Myocyte (in vitro differentiated cells): Measurements from ENCODE around the gene CACNA1S. TPM values are rescaled to one million over a fixed set of nuclear protein-coding genes. Genes with fewer than 3 reads are reported as not detected.

Experiments used
- DNase-seq: peaks from one replicate; pipeline ENCODE4 v3.0.0-alpha.2; 2012; ENCODE audit warnings: low read depth
- total RNA-seq: library from RNA; depleted of rRNA; stranded (reverse); fragments of >200 nt; gene quantifications from 2 replicates; pipeline ENCODE4 v1.2.3, GENCODE V29; 2014

Gene CACNA1S
- total RNA-seq, 1 donor from 2014 or later, result 57.2 TPM

GRCh38 chr1:201140235-201140940, 28.2 kb upstream of the CACNA1S start:
- no peak for DNase-seq

- DNase-seq, result no peak
Measured at GRCh38 chr1:201139756-201140155, 27.5 kb upstream of the CACNA1S start.

- DNase-seq, result no peak
Measured at GRCh38 chr1:201139306-201139705, 27.1 kb upstream of the CACNA1S start.

GRCh38 chr1:201138311-201138840, 26.1 kb upstream of the CACNA1S start:
- no peak for DNase-seq

- DNase-seq, result peak; percentile 91
Measured at GRCh38 chr1:201137579-201138310, 25.5 kb upstream of the CACNA1S start.

- DNase-seq, result no peak
Measured at GRCh38 chr1:201137024-201137392, 24.8 kb upstream of the CACNA1S start.

- no peak for DNase-seq
Measured at GRCh38 chr1:201136355-201137023, 24.3 kb upstream of the CACNA1S start.

- DNase-seq, result no peak
Measured at GRCh38 chr1:201134405-201134804, 22.2 kb upstream of the CACNA1S start.

- DNase-seq, result no peak
Measured at GRCh38 chr1:201131398-201131797, 19.2 kb upstream of the CACNA1S start.

GRCh38 chr1:201128962-201129361, 16.7 kb upstream of the CACNA1S start:
- no peak for DNase-seq

- DNase-seq, result peak; percentile 69
Measured at GRCh38 chr1:201128476-201128875, 16.2 kb upstream of the CACNA1S start.

GRCh38 chr1:201127755-201128455, 15.7 kb upstream of the CACNA1S start:
- DNase-seq, result peak; percentile 75

GRCh38 chr1:201126832-201127754, 14.9 kb upstream of the CACNA1S start, which contains the start of gene ASCL5:
Gene ASCL5 (minus strand): TSS chr1:201127184. CDS start chr1:201115372, 11,812 bp downstream.
- peak; percentile 88 for DNase-seq

GRCh38 chr1:201126463-201126831, 14.2 kb upstream of the CACNA1S start:
- DNase-seq, result no peak

- no peak for DNase-seq
Measured at GRCh38 chr1:201125800-201126199, 13.6 kb upstream of the CACNA1S start.

- peak; percentile 71 for DNase-seq
Measured at GRCh38 chr1:201125019-201125418, 12.8 kb upstream of the CACNA1S start.

GRCh38 chr1:201123866-201124265, 11.6 kb upstream of the CACNA1S start:
- DNase-seq, result no peak

- DNase-seq, result no peak
Measured at GRCh38 chr1:201122321-201122957, 10.2 kb upstream of the CACNA1S start.
